Measurements from ENCODE around the gene TMCC3. TPM values are rescaled to one million over a fixed set of nuclear protein-coding genes. Genes with fewer than 3 reads are reported as not detected.

Gene TMCC3
- total and polyA plus RNA-seq, 9 of the 15 experiments (the other 6 are each of a cell fraction or from before 2014, with no cell fraction given): not detected

DNA sequence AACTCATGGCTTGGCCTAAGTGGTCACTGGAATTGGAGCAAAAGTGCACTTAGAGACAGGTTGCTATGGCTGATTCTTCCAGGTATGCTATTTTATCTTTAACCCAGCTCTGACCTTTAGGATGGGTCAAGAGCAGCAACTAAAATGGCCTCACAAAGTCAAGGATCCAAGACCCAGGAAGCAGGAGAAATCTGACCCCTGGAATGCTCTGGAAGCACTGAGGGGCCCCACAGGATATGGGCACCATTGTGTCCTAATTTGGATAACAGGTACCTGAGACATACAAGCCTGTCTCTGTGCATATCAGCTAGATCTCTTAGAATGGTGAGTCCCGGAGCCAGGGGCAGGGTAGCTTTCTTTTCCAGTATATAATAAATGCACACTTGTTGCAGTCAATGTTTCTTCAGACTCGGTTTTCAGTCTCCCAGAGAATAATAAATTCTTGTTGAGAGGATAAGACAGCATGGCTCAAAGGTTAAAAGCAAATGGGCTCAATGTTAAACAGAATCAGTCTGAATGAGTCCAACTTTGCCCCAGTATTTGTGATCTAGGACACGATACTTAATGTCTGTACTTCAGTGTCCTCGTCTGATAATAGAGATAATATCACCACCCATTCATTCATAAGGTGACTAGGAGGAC is 29.3 kb upstream of the TMCC3 start:
- H3K27ac ChIP-seq (ENCODE audit: extremely low read depth, low read depth, low read length): no peak overlapping the region
- WGBS (ENCODE audit: insufficient coverage, low coverage, missing lambda C conversion rate): 1% methylated on average over 4 of the region's 4 CpGs
- no peak overlapping the region for H3K9ac ChIP-seq (ENCODE audit: insufficient read depth in 1 of 2, low read depth in 2 of 2, low read length in 2 of 2)
- H3K9me3 ChIP-seq (replicated peaks; ENCODE audit: control insufficient read depth, insufficient read depth, low read depth, low read length): no peaks in the 10 kb centered on the region
- no peaks in the 10 kb centered on the region for H4K20me1 ChIP-seq (replicated peaks; ENCODE audit: control insufficient read depth, insufficient read depth, low read length)
- H3K4me3 ChIP-seq: no peak overlapping the region
- FAIRE-seq (no peak), ATAC-seq (no peak), DNase-seq (ENCODE audit: extremely low read depth in 1 of 4, low spot score in 3 of 4) (no peak)
- BruUV-seq (replicated peaks): no TSS peak
- POLR2A ChIA-PET: interaction anchor here (0.6 to 1.4 kb wide), 3 partner anchors 10 to 24 kb away, joined by 3 to 5 read pairs (median 3); no protein-coding TSS in a partner anchor
- H3K4me1 ChIP-seq (replicated peaks in 1 of 2; ENCODE audit: control insufficient read depth in 2 of 2, insufficient read depth in 2 of 2, low read length in 2 of 2): 0 out of 5 replicates have a peak, but pooled peaks cover 0 to 2% of the 10 kb centered on the region in 2 experiments
- intact Hi-C loops (cut with micrococcal nuclease) (no loop called here), in situ Hi-C loops (cut with MboI) (no loop called here)
- peaks cover 3 to 5% of the 10 kb centered on the region in 2 experiments; a peak in 2 of 5 replicates for H3K27me3 ChIP-seq (ENCODE audit: control insufficient read depth in 2 of 2, insufficient read depth in 2 of 2, low read length in 2 of 2)
- H2AFZ ChIP-seq (ENCODE audit: low read depth, low read length): no peak overlapping the region
- no peaks in the 10 kb centered on the region for H3K9me1 ChIP-seq (ENCODE audit: control insufficient read depth, insufficient read depth, low read length)
- H3K4me2 ChIP-seq (ENCODE audit: insufficient read depth, low read length): no peak overlapping the region
- TF ChIP-seq ZFP36 (IDR thresholded peaks at IDR 0.05; ENCODE audit: low read depth, low read length, partially characterized antibody) (no peak), ZNF253 (CRISPR knock-in tag; conservative IDR thresholded peaks at IDR 0.05) (no peak), ELF4 (CRISPR knock-in tag; IDR thresholded peaks at IDR 0.05) (no peak), SREBF2 (CRISPR knock-in tag; IDR thresholded peaks at IDR 0.05) (no peak), GTF2F1 (IDR thresholded peaks at IDR 0.05; ENCODE audit: low read depth, low read length) (no peak), CHCHD3 (CRISPR knock-in tag; IDR thresholded peaks at IDR 0.05) (no peak), ZNF133 (CRISPR knock-in tag; IDR thresholded peaks at IDR 0.05) (no peak), GATA2 (CRISPR knock-in tag; IDR thresholded peaks at IDR 0.05) (no peak)
- TF ChIP-seq, protein P1, sequence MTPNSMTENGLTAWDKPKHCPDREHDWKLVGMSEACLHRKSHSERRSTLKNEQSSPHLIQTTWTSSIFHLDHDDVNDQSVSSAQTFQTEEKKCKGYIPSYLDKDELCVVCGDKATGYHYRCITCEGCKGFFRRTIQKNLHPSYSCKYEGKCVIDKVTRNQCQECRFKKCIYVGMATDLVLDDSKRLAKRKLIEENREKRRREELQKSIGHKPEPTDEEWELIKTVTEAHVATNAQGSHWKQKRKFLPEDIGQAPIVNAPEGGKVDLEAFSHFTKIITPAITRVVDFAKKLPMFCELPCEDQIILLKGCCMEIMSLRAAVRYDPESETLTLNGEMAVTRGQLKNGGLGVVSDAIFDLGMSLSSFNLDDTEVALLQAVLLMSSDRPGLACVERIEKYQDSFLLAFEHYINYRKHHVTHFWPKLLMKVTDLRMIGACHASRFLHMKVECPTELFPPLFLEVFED (CRISPR knock-in tag; conservative IDR thresholded peaks at IDR 0.05): no peak
- TF ChIP-seq, protein P2, sequence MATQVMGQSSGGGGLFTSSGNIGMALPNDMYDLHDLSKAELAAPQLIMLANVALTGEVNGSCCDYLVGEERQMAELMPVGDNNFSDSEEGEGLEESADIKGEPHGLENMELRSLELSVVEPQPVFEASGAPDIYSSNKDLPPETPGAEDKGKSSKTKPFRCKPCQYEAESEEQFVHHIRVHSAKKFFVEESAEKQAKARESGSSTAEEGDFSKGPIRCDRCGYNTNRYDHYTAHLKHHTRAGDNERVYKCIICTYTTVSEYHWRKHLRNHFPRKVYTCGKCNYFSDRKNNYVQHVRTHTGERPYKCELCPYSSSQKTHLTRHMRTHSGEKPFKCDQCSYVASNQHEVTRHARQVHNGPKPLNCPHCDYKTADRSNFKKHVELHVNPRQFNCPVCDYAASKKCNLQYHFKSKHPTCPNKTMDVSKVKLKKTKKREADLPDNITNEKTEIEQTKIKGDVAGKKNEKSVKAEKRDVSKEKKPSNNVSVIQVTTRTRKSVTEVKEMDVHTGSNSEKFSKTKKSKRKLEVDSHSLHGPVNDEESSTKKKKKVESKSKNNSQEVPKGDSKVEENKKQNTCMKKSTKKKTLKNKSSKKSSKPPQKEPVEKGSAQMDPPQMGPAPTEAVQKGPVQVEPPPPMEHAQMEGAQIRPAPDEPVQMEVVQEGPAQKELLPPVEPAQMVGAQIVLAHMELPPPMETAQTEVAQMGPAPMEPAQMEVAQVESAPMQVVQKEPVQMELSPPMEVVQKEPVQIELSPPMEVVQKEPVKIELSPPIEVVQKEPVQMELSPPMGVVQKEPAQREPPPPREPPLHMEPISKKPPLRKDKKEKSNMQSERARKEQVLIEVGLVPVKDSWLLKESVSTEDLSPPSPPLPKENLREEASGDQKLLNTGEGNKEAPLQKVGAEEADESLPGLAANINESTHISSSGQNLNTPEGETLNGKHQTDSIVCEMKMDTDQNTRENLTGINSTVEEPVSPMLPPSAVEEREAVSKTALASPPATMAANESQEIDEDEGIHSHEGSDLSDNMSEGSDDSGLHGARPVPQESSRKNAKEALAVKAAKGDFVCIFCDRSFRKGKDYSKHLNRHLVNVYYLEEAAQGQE (IDR thresholded peaks at IDR 0.05; ENCODE audit: borderline replicate concordance): no peak
- TF ChIP-seq, protein P2 (CRISPR knock-in tag; IDR thresholded peaks at IDR 0.05; ENCODE audit: low read depth): no peak
- CTCF ChIA-PET (ENCODE audit: low intra/inter-chr PET ratio): no interaction called here
- H3K79me2 ChIP-seq (ENCODE audit: control insufficient read depth, insufficient read depth, low read length): no peaks in the 10 kb centered on the region
- H3K36me3 ChIP-seq (ENCODE audit: control insufficient read depth, insufficient read depth, low read length): no peaks in the 10 kb centered on the region

Data from K562 (cell line).